COLO668 (cell line): Measurements from ENCODE around the gene CCDC196.
A peak's percentile ranks its signal among the peaks of the same experiment; 100 is the strongest.
"Not testable (repeated sequence)": the region's sequence is repeated elsewhere in the genome, so short reads cannot be mapped to it uniquely, and the experiment has no call there.

Source experiments
- DNase-seq: peaks from one replicate; lab custom pipeline; 2025; ENCODE audit not compliant: unreplicated experiment; lab: John Stamatoyannopoulos, UW

The CCDC196 gene

GRCh38 chr14:66495218-66496098 lies 9.3 kb downstream of the CCDC196 start:
- peak; percentile 49 for DNase-seq

- DNase-seq = no peak
Measured at GRCh38 chr14:66496188-66496807, 10.1 kb downstream of the CCDC196 start.

- DNase-seq = no peak
Measured at GRCh38 chr14:66496911-66497310, 10.7 kb downstream of the CCDC196 start.

GRCh38 chr14:66498311-66498710 lies 12.1 kb downstream of the CCDC196 start:
- DNase-seq = no peak

GRCh38 chr14:66501592-66501991 lies 15.4 kb downstream of the CCDC196 start:
- no peak for DNase-seq

- not testable (repeated sequence) for DNase-seq
Measured at GRCh38 chr14:66502836-66503235, 16.7 kb downstream of the CCDC196 start.

GRCh38 chr14:66503532-66503931 lies 17.4 kb downstream of the CCDC196 start:
- DNase-seq = no peak

GRCh38 chr14:66507181-66507721 lies 21.1 kb downstream of the CCDC196 start:
- DNase-seq = no peak

GRCh38 chr14:66507722-66508546 lies 21.8 kb downstream of the CCDC196 start, which contains the start of gene GPHN:
Gene GPHN, plus strand, starts transcription at chr14:66508147.
- peak; percentile 99 for DNase-seq

GRCh38 chr14:66508547-66508845 lies 22.3 kb downstream of the CCDC196 start:
- no peak for DNase-seq

GRCh38 chr14:66508846-66509621 lies 22.9 kb downstream of the CCDC196 start:
- peak; percentile 72 for DNase-seq

GRCh38 chr14:66509874-66510273 lies 23.7 kb downstream of the CCDC196 start:
- DNase-seq = no peak

- DNase-seq = no peak
Measured at GRCh38 chr14:66511849-66512248, 25.7 kb downstream of the CCDC196 start.

GRCh38 chr14:66514213-66514612 lies 28.0 kb downstream of the CCDC196 start:
- no peak for DNase-seq

- DNase-seq = no peak
Measured at GRCh38 chr14:66530526-66530925, 44.4 kb downstream of the CCDC196 start.

- no peak for DNase-seq
Measured at GRCh38 chr14:66539034-66539433, 52.9 kb downstream of the CCDC196 start.

GRCh38 chr14:66540038-66540437 lies 53.9 kb downstream of the CCDC196 start:
- no peak for DNase-seq

GRCh38 chr14:66541627-66542026 lies 55.5 kb downstream of the CCDC196 start:
- DNase-seq = no peak

- DNase-seq = no peak
Measured at GRCh38 chr14:66543996-66544395, 57.8 kb downstream of the CCDC196 start.

- not testable (repeated sequence) for DNase-seq
Measured at GRCh38 chr14:66545191-66545590, 59.0 kb downstream of the CCDC196 start.

- DNase-seq = not testable (repeated sequence)
Measured at GRCh38 chr14:66545751-66546150, 59.6 kb downstream of the CCDC196 start.
